Cardiac muscle cell (in vitro differentiated cells and primary cell): ENCODE results near the gene UNC5C. TPM values are rescaled to one million over a fixed set of nuclear protein-coding genes. Genes with fewer than 3 reads are reported as not detected.

ENCODE experiments used
- DNase-seq, 2 donors: peaks; one replicate each; pipeline versions ENCODE4 v3.0.0 to v3.0.0-alpha.2; 2010 to 2017; ENCODE audit warnings: low read depth in 1 of 2, low spot score in 1 of 2
- H3K27ac ChIP-seq: fragments of 200-600 bp; sonication (generic); 2 replicates; pipeline ENCODE4 v1.5.1; 2016
- H3K27me3 ChIP-seq: fragments of 200-600 bp; sonication (generic); 2 replicates; pipeline ENCODE4 v1.6.0; 2016; ENCODE audit warnings: control low read depth
- H3K36me3 ChIP-seq: fragments of 200-600 bp; sonication (generic); 2 replicates; pipeline ENCODE4 v1.5.1; 2016; ENCODE audit warnings: control low read depth
- H3K4me1 ChIP-seq: fragments of 200-600 bp; sonication (generic); 2 replicates; pipeline ENCODE4 v1.8.1; 2017; ENCODE audit warnings: low read depth, mild to moderate bottlenecking, mixed run types
- H3K4me3 ChIP-seq: fragments of 200-600 bp; sonication (generic); 2 replicates; pipeline ENCODE4 v1.5.1; 2016; ENCODE audit warnings: mild to moderate bottlenecking
- H3K9me3 ChIP-seq: fragments of 200-600 bp; sonication (generic); 2 replicates; pipeline ENCODE4 v1.5.1; 2017; ENCODE audit warnings: low read depth, mild to moderate bottlenecking, control low read depth
- CTCF ChIP-seq: IDR thresholded peaks from 2 replicates; pipeline ENCODE4 v1.5.1; 2012; ENCODE audit warnings: low read depth, mild to moderate bottlenecking, low read length
- polyA plus RNA-seq: library from polyadenylated mRNA; unstranded; fragments of >200 nt; fragmentation: Nextera tagmentation; extraction: Ambion mirVana; gene quantifications from 2 replicates; pipeline ENCODE4 v1.2.1, GENCODE V29; 2016
- total RNA-seq: library from RNA; depleted of rRNA; stranded (reverse); fragments of >200 nt; gene quantifications from 2 replicates; pipeline ENCODE4 v1.2.3, GENCODE V29; 2016

The UNC5C gene
- total and polyA plus RNA-seq, 2 experiments from 2014 or later, result 13.4 to 28.4 TPM

GRCh38 chr4:95238554-95238953 lies 310.2 kb downstream of the UNC5C start:
- H3K4me3 ChIP-seq, result no peak overlapping the region
- H3K4me1 ChIP-seq, result no peaks in the 10 kb centered on the region
- H3K27ac ChIP-seq, result no peak overlapping the region
- H3K9me3 ChIP-seq, result no peaks in the 10 kb centered on the region
- no peak for TF ChIP-seq CTCF
- peaks cover 3% of the 10 kb centered on the region for H3K36me3 ChIP-seq
- DNase-seq, result no peak
- no peaks in the 10 kb centered on the region for H3K27me3 ChIP-seq

DNA sequence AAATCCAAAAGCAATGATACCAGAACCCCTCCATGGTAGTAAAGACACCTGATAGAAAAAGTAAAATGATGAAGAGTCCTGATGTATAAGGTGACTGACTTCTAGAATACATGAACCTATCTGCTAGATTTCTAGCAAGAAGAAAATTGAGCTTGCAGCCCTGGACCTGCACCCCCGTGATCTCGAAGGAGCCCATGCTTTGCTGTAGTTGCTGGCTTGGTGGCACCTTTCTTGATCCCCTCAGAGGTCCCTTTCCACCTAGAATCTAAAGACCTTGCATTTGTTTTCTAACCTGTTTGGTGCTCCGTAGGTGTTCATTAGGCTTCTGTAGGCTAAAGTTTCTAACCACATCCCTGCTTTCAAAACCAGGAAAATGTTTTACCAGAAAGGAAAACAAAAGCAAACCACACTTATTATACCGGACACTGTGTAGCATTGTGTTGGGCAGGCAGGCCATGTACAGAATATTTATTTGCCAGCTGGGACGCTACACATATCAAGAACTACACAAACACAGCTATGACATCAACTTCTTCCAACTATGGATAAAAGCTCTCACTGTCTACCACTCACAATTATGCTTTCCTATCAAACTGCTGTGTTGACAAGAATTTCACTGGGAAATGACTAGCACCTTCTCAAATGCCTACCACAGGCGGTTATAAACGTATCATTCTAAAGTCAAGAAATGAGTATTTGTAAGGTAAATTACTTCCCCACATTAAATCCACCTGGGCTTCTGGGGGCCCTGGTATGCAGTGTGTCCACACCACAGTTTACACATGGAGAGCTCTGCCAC lies 316.2 kb downstream of the UNC5C start:
- H3K36me3 ChIP-seq, result no peaks in the 10 kb centered on the region
- no peak for DNase-seq
- no peaks in the 10 kb centered on the region for H3K27me3 ChIP-seq
- H3K4me1 ChIP-seq, result peaks cover 4% of the 10 kb centered on the region
- H3K9me3 ChIP-seq, result no peaks in the 10 kb centered on the region
- H3K27ac ChIP-seq, result no peak overlapping the region
- H3K4me3 ChIP-seq, result no peak overlapping the region
- TF ChIP-seq CTCF, result no peak

- H3K36me3 ChIP-seq, result no peaks in the 10 kb centered on the region
- H3K27ac ChIP-seq, result no peak overlapping the region
- peaks cover 4% of the 10 kb centered on the region for H3K4me1 ChIP-seq
- no peak for DNase-seq
- H3K9me3 ChIP-seq, result no peaks in the 10 kb centered on the region
- no peaks in the 10 kb centered on the region for H3K27me3 ChIP-seq
- no peak overlapping the region for H3K4me3 ChIP-seq
- TF ChIP-seq CTCF, result no peak
Observed at GRCh38 chr4:95231681-95232080, 317.1 kb downstream of the UNC5C start.

GRCh38 chr4:95225849-95226248 lies 322.9 kb downstream of the UNC5C start:
- peaks cover 28% of the 10 kb centered on the region for H3K4me1 ChIP-seq
- no peaks in the 10 kb centered on the region for H3K9me3 ChIP-seq
- TF ChIP-seq CTCF, result no peak
- no peak overlapping the region for H3K4me3 ChIP-seq
- no peak for DNase-seq
- H3K27me3 ChIP-seq, result no peaks in the 10 kb centered on the region
- H3K36me3 ChIP-seq, result no peaks in the 10 kb centered on the region
- no peak overlapping the region for H3K27ac ChIP-seq

DNA sequence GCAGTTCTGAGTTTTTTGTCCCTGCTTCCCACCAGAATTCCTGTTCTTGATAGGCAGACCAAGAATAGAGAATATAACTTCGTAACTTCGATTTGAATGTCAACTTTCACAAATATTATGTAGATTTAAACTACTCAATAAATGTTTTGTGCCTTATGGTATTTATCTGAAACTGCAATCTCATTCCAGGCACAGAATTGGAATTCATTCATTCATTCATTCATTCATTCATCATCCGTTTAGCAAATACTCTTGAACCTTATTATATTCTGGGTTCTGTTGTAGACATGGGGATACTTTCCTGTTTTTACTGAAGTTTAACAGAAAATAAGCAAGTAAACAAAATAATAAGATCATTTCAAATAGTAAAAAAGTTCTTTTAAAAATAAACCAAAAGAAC lies 324.4 kb downstream of the UNC5C start:
- H3K27ac ChIP-seq, result no peak overlapping the region
- peaks cover 35% of the 10 kb centered on the region for H3K4me1 ChIP-seq
- no peaks in the 10 kb centered on the region for H3K36me3 ChIP-seq
- DNase-seq, result no peak
- H3K4me3 ChIP-seq, result no peak overlapping the region
- H3K9me3 ChIP-seq, result no peaks in the 10 kb centered on the region
- TF ChIP-seq CTCF, result no peak
- no peaks in the 10 kb centered on the region for H3K27me3 ChIP-seq
